CD14-positive monocyte (primary cell): Measurements from ENCODE around the gene ENKD1. TPM values are rescaled to one million over a fixed set of nuclear protein-coding genes. Genes with fewer than 3 reads are reported as not detected.

Experiments
- DNase-seq, 3 donors: peaks; one replicate each; pipeline ENCODE4 v3.0.0-alpha.2; 2011 to 2022
- H2AFZ ChIP-seq: 2 replicates; pipeline ENCODE4 v1.6.0; 2012; ENCODE audit warnings: mild to moderate bottlenecking, low read depth, low read length, inconsistent platforms; ENCODE audit not compliant: insufficient read depth, poor library complexity, severe bottlenecking
- H3K27ac ChIP-seq, 2 donors: 1 replicate in 1 of 2; 2 replicates in 1 of 2; pipeline ENCODE4 v1.5.1; 2012 to 2013; ENCODE audit warnings: low read length in 2 of 2, control low read depth in 1 of 2, inconsistent platforms in 1 of 2, low read depth in 1 of 2, mild to moderate bottlenecking in 1 of 2
- H3K27me3 ChIP-seq, 2 donors: one replicate each; pipeline versions ENCODE4 v1.6.0 to v1.6.1; 2011 to 2013; ENCODE audit warnings: low read length in 2 of 2; ENCODE audit not compliant: control insufficient read depth in 2 of 2, insufficient read depth in 2 of 2
- H3K36me3 ChIP-seq, 2 donors: replicated peaks in 1 of 2; 1 replicate in 1 of 2; 2 replicates in 1 of 2; pipeline versions ENCODE4 v1.5.1 to v1.6.1; 2012 to 2013; ENCODE audit warnings: low read length in 2 of 2, control low read depth in 1 of 2, inconsistent platforms in 1 of 2, mild to moderate bottlenecking in 1 of 2; ENCODE audit not compliant: insufficient read depth in 2 of 2, control insufficient read depth in 1 of 2
- H3K4me1 ChIP-seq, 2 donors: 1 replicate in 1 of 2; 2 replicates in 1 of 2; pipeline versions ENCODE4 v1.5.1 to v1.6.1; 2012 to 2013; ENCODE audit warnings: low read length in 2 of 2, control low read depth in 1 of 2, inconsistent platforms in 1 of 2, mild to moderate bottlenecking in 1 of 2, moderate library complexity in 1 of 2; ENCODE audit not compliant: insufficient read depth in 2 of 2, control insufficient read depth in 1 of 2
- H3K4me2 ChIP-seq: replicated peaks from 2 replicates; pipeline ENCODE3; 2012; ENCODE audit warnings: low read length, moderate library complexity, mild to moderate bottlenecking; ENCODE audit not compliant: poor library complexity, severe bottlenecking; ENCODE audit errors: extremely low read depth
- H3K4me3 ChIP-seq, 3 experiments: fragments of 200-600 bp in 1 of 3; sonication (generic) in 1 of 3; replicated peaks in 1 of 3; 1 replicate in 2 of 3; 2 replicates in 1 of 3; pipeline ENCODE4 v1.5.1; 2011 to 2013; ENCODE audit warnings: low read length in 3 of 3, mild to moderate bottlenecking in 3 of 3, control low read depth in 2 of 3, low read depth in 2 of 3, inconsistent platforms in 1 of 3, moderate library complexity in 1 of 3
- H3K79me2 ChIP-seq: 2 replicates; pipeline ENCODE4 v1.6.0; 2012; ENCODE audit warnings: mild to moderate bottlenecking, control low read depth, inconsistent platforms, low read length, moderate library complexity; ENCODE audit not compliant: insufficient read depth
- H3K9ac ChIP-seq: 2 replicates; pipeline ENCODE4 v1.6.0; 2017; ENCODE audit warnings: low read length, mild to moderate bottlenecking; ENCODE audit not compliant: insufficient read depth, poor library complexity, severe bottlenecking
- H3K9me3 ChIP-seq, 2 donors: replicated peaks in 1 of 2; 1 replicate in 1 of 2; 2 replicates in 1 of 2; pipeline versions ENCODE4 v1.5.1 to v1.6.1; 2012 to 2013; ENCODE audit warnings: low read length in 2 of 2, control low read depth in 1 of 2; ENCODE audit not compliant: control insufficient read depth in 1 of 2, insufficient read depth in 1 of 2
- H4K20me1 ChIP-seq: 2 replicates; pipeline ENCODE4 v1.6.0; 2012; ENCODE audit warnings: mild to moderate bottlenecking, low read length, control low read depth, moderate library complexity; ENCODE audit not compliant: insufficient read depth
- H3K27ac Mint-ChIP-seq, 7 donors: one replicate each; pipeline ENCODE4 v1.8.0; 2020; ENCODE audit warnings: mild to moderate bottlenecking in 7 of 7, mixed read lengths in 7 of 7, moderate library complexity in 6 of 7, inconsistent platforms in 2 of 7
- H3K27me3 Mint-ChIP-seq, 3 donors: one replicate each; pipeline ENCODE4 v1.8.0; 2021 to 2022; ENCODE audit warnings: low read depth in 3 of 3, mild to moderate bottlenecking in 3 of 3, mixed read lengths in 3 of 3, moderate library complexity in 3 of 3, inconsistent platforms in 1 of 3
- H3K36me3 Mint-ChIP-seq, 2 donors: one replicate each; pipeline ENCODE4 v1.8.0; 2020; ENCODE audit warnings: mixed read lengths in 2 of 2, inconsistent platforms in 1 of 2, mild to moderate bottlenecking in 1 of 2
- H3K4me1 Mint-ChIP-seq: one replicate; pipeline ENCODE4 v1.8.0; 2020; ENCODE audit warnings: mild to moderate bottlenecking, mixed read lengths
- H3K4me3 Mint-ChIP-seq, 2 donors: one replicate each; pipeline ENCODE4 v1.8.0; 2020; ENCODE audit warnings: mild to moderate bottlenecking in 2 of 2, mixed read lengths in 2 of 2, moderate library complexity in 1 of 2
- H3K9me3 Mint-ChIP-seq, 7 donors: one replicate each; pipeline ENCODE4 v1.8.0; 2020 to 2022; ENCODE audit warnings: mixed read lengths in 7 of 7, mild to moderate bottlenecking in 6 of 7, moderate library complexity in 6 of 7, inconsistent platforms in 2 of 7
- CTCF ChIP-seq: fragments of 200-600 bp; IDR thresholded peaks from one replicate; pipeline ENCODE4 v1.8.0; 2022; ENCODE audit warnings: antibody characterized with exemption, mild to moderate bottlenecking
- WGBS: methylation state at CpG from one replicate; pipeline ENCODE4 v1.1.5; 2013; ENCODE audit warnings: missing lambda C conversion rate; ENCODE audit not compliant: insufficient coverage; 5-methylcytosine and 5-hydroxymethylcytosine counted together
- intact Hi-C, 2 donors: fragments of 100-400 bp; cut with micrococcal nuclease; formaldehyde crosslinking; loops; one replicate each; pipeline versions ENCODE4 v1.15.0 to v1.15.1; 2023
- polyA plus RNA-seq, 3 donors: library from polyadenylated mRNA; depleted of rRNA in 1 of 3; unstranded in 2 of 3; stranded (reverse) in 1 of 3; fragments of 300-500 nt in 2 of 3; fragments of >200 nt in 1 of 3; fragmentation: Illumina TruSeq in 2 of 3; gene quantifications; 1 replicate in 2 of 3; 2 replicates in 1 of 3; pipeline ENCODE4 v1.2.3, GENCODE V29; 2012 to 2021

The ENKD1 gene
- polyA plus RNA-seq, 3 donors = 0.92 to 6.2 (median 3.2) TPM

- Mint-ChIP-seq H3K27me3 (no peaks in the 10 kb centered on the region), H3K9me3 (peaks cover 0 to 1% (median 0%) of the 10 kb centered on the region in 7 donors), H3K36me3 (peaks cover 3 to 7% of the 10 kb centered on the region in 2 donors), H3K27ac (no peak overlapping the region), H3K4me1 (peaks cover 5% of the 10 kb centered on the region), H3K4me3 (no peak overlapping the region)
- no peak for DNase-seq
- WGBS = no CpG with 5 or more reads among the region's 4 CpGs
- Histone ChIP-seq H2AFZ (no peak overlapping the region), H4K20me1 (no peaks in the 10 kb centered on the region), H3K4me2 (no peak overlapping the region), H3K27ac (no peak overlapping the region), H3K9me3 (no peaks in the 10 kb centered on the region), H3K79me2 (peaks cover 15% of the 10 kb centered on the region), H3K4me3 (no peak overlapping the region), H3K27me3 (no peaks in the 10 kb centered on the region), H3K36me3 (no peaks in the 10 kb centered on the region), H3K4me1 (no peaks in the 10 kb centered on the region), H3K9ac (no peak overlapping the region)
- no peak for TF ChIP-seq CTCF
- intact Hi-C loops = no loop called here
These were observed 40.7 kb upstream of the ENKD1 start for GRCh38 chr16:67707210-67707609.

- H3K36me3 ChIP-seq = no peaks in the 10 kb centered on the region
- no peak overlapping the region for H3K27ac ChIP-seq
- H3K4me3 Mint-ChIP-seq = no peak overlapping the region
- H3K4me3 ChIP-seq = no peak overlapping the region
- no peak overlapping the region for H3K27ac Mint-ChIP-seq
- DNase-seq = no peak
- H3K4me2 ChIP-seq = no peak overlapping the region
- no peaks in the 10 kb centered on the region for H3K27me3 Mint-ChIP-seq
- no peaks in the 10 kb centered on the region for H3K4me1 ChIP-seq
- no peaks in the 10 kb centered on the region for H3K4me1 Mint-ChIP-seq
- H3K36me3 Mint-ChIP-seq = peaks cover 2 to 6% of the 10 kb centered on the region in 2 donors
- no peaks in the 10 kb centered on the region for H3K27me3 ChIP-seq
- 94% methylated on average over 3 of the region's 5 CpGs for WGBS
- TF ChIP-seq CTCF = no peak
- H3K9ac ChIP-seq = no peak overlapping the region
- peaks cover 0 to 8% of the 10 kb centered on the region in 2 donors for H3K9me3 ChIP-seq
- H3K9me3 Mint-ChIP-seq = peaks cover 0 to 7% (median 3%) of the 10 kb centered on the region in 7 donors
- H3K79me2 ChIP-seq = peaks cover 10% of the 10 kb centered on the region
- intact Hi-C loops = no loop called here
- H4K20me1 ChIP-seq = no peaks in the 10 kb centered on the region
- H2AFZ ChIP-seq = no peak overlapping the region
These were observed 37.6 kb upstream of the ENKD1 start for GRCh38 chr16:67704110-67704509.
